SIG-M5 treated with dmso at 0.1 percent for 504 hours (cell line): Measurements from ENCODE around the gene PNMA6E.

Experiments used
- DNase-seq: peaks from one replicate; lab custom pipeline; 2025; ENCODE audit not compliant: unreplicated experiment; lab: John Stamatoyannopoulos, UW

The PNMA6E gene

DNA sequence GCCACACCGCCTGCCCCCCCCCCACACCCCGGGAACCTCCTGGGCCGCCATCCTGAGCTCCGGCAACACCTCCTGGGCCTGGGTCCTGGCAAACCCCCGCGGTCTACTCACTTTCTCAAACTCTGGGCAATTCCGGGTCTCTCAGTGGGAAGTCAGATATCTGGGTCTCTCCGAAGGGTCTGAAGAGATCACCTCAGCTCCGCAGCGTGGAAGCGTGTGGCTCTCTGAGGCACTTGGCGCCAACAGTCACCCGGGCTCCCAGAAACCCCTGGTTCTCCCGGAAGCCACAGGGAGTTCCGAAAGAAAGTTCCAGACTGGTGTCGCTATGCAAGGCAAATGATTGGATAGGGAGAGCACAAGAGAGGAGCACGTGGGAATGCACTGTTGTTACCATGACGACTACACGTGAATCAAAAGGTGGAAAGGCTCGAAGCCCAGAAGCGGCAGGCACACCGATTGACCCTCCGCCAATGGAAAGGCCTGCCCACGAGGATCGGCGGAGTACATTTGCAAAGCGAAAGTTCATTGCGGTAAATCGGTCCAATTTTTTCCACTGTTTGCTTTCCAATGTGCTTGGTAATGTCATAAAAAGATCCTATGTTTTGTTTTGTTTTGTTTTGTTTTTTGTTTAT, at the start of gene PNMA6E:
Gene PNMA6E, minus strand, starts transcription at position 218 of the 632 bp plus-strand sequence. CDS start 2,501 bp downstream, outside the sequence.
- no peak for DNase-seq

DNA sequence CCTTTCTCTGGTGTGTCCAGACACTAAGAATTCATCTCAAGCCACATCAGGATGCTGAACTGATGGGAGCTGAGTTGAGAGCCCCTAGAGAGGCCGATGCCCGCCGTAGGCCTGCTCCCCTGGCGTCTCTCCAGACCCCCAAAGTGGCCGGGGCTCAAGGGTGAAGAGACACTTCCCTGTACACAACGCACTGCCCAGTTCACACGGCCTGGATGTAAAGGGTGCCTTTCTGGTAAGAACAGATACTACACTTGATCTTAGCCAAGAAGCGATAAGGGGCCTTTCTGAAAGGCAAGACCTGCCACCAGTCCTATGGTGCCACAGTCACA, 49.8 kb upstream of the PNMA6E start:
- no peak for DNase-seq

GRCh38 chrX:153450114-153450948, 49.2 kb upstream of the PNMA6E start:
- no peak for DNase-seq

DNA sequence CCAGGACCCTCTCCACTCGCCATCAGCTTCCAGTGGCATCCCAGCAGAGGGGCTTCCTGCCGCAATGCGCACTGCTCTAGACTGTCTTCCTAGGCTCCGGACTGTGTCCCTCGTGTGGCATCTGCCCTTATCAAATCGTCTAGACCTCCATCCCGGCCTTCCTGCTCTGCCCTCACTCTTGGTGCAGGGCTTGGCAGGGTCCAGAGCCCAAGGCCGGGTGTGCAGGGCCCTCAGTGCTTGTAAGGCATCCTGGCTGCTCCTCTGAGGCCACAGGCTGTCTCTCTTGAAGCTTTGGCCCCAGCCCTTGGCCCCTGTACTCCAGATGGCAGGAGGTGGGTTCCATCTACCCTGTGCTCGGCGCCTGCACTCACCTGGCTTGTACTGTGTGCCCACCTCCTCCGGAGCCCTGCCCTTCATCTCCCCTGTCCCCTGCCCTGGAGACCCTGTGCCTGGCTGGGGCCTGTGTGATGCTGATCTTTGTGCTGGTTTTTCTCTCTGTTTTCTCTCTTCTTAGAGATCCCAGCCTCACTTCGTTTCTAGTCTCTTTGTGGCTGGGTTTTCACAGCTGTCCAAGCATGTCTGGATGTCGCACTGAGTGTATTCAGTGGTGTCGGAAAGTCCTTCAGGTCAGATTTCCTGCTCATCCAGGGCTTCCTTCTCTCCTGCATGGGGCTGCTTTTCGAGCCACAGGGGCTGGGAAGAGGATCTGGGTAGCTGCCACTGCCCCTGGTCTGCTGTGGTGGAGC, 48.4 kb upstream of the PNMA6E start:
- DNase-seq = no peak

DNA sequence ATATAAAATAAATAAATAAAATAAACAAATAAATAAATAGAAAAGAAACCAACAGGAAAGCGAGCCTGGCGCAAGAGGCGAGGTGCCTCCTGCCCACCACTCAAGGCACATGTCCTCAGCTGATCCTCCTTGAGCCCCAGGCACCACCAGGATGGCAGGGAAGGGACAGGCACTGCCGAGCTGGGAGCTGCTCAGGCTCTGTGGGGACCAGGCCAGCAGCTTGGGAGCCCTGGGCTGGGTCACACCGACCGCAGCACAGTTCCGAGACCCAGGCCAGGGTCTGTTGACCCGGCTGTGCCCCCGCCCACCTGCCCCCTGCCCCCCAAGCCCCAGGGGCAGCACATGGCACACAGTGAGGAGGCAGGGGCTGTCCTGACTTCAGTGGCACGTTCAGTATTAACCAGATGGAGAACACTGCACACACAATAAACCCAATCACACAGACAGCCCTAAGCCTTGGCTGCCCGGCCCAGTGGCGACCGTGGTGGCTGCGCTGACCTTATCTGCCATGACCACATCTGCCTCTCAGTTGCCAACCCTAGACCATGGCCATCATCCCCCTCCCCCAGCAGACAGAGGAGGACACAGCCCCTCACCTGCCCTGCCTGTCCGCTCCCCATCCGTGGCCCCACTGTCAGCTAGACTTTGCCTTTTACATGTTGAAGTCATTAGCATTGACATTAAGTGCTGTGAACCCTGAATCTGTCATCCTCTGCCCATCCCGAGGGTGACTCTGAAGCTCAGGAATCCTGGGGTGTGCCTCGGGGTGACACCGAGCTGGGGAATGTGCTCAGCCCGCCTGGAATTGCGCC, 47.6 kb upstream of the PNMA6E start:
- DNase-seq = no peak

DNA sequence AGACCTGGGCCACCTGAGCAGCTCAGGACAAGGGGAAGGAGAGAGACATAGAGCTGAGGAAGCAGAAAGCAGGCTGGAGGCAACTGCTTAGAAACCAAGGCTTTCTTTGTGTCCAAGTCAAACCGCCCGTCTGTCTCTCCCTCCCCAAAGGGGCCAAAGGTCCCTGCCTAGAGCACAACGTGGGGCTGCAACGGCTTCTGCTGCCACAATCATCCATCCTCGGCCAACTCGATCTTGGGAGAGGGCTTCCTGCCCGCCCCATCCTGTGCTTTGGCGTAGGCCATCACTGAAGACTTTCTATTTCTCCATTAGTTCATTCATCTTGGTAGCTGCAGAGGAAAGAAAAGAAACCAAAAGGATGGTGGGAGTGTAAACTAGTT, 46.4 kb upstream of the PNMA6E start:
- no peak for DNase-seq

DNA sequence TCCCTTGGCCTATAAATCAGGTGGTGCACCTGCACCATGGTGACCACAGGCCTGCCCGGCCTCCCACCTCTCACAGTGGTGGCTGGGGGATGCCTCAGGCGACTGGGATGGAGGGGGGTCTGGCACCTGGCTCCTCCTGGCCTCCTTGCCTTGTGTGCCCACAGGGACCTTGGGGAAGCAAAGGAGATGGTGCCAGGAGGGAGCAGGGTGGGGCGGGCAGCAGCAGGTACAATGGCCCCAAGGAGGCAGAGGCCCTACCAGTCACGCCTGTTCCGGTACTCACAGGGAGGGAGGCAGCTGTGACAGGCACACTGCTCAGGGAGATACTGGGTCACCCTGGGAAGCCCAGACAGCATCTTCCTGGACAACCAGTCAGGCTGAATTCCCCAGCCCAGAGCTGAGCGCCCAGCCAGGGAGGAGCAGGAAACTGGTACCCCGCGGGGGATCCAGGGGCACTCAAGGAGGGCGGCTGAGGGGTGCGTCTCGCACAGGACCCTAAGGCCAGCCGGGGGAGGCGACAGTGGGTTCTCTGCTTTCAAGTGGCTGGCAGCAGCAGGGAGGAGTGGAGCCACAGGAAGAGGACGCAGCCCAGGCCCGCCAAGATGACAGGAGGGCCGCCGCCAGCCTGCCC, 45.9 kb upstream of the PNMA6E start:
- DNase-seq = no peak

- DNase-seq = no peak
These were observed 45.4 kb upstream of the PNMA6E start for GRCh38 chrX:153446636-153446936.

DNA sequence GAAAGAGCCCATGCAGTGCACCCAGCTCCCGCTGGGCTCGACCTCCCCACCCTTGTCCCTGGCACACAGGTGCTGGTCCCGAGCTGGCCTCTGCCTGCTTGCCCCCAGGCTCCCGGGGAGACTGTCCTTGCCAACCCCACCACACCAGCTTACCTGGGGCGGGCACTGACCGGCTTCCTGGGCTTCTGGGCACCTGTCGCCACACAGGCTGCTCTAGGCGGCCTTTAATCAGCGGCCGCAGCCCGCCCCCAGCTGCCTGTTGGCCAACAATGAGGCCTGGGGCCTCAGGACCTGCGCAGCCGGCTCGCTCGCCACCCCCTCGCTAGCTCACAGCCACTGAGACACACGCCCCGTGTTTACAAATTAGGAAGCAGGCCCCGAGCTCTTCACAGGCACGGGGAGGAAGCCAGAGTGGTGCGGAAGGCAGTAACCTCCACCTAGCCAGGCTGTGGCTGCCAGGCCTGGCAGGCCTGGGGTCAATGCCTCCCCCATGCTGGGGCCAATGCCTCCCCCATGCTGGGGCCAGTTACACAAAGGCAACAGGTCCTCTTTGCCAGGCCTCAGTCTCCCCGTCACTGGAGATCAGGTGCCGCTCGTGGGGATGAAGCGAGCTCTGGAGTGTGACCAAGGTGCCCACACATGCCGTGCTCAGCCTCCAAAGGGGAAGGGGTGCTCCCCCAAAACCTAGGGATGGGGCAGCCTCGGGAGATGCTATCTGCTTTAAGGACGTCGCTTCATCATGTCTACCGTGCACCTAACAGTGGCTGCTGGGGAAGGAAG, 44.9 kb upstream of the PNMA6E start, which contains the start of gene TREX2:
Gene TREX2, minus strand, starts transcription at position 201 of the 780 bp plus-strand sequence. CDS start 626 bp downstream, outside the sequence.
- no peak for DNase-seq

- no peak for DNase-seq
These were observed 44.1 kb upstream of the PNMA6E start for GRCh38 chrX:153445106-153445855.

- DNase-seq = no peak
These were observed 43.3 kb upstream of the PNMA6E start for GRCh38 chrX:153444333-153445011.

DNA sequence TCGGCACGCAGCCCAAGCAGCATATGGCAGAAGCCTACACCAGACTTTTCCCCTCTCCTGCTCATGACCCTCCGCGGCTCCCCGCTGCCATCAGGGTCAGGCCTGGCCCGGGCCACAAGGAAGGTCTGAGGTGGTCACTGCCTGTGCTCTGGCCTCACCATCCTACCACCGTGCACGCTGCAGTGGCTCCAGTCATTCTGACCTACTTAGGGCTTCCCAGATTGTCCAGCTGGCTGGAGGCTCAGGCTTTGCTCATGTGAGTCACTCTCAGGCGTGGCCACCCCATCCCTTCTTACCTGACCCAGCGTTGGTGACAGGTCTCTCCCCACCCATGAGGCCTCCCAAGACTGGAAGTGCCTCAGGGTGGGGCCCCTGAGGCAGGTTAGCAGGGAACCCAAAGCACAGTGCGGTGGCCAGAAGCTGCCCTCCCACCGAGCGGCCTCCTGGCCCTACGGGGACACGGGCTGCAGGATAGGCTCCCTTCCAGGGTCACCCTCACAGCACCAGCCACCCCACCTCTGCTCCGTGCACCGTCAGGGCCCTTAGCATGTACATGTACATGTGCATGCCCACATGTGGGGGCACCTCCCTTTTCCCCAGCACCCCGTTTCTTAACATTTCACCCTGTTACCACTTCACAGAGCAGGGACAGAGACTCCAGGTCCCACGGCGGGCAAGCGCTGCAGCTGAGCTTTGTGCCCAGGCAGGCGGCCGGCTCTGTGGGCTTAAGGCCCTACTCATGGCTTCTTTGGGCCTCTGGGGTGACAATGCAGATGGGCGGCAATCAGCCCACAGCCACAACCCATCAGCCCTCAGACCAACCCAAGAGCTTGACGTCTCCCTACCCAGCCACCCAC, 42.6 kb upstream of the PNMA6E start:
- no peak for DNase-seq

- no peak for DNase-seq
These were observed 41.3 kb upstream of the PNMA6E start for GRCh38 chrX:153442463-153442862.

DNA sequence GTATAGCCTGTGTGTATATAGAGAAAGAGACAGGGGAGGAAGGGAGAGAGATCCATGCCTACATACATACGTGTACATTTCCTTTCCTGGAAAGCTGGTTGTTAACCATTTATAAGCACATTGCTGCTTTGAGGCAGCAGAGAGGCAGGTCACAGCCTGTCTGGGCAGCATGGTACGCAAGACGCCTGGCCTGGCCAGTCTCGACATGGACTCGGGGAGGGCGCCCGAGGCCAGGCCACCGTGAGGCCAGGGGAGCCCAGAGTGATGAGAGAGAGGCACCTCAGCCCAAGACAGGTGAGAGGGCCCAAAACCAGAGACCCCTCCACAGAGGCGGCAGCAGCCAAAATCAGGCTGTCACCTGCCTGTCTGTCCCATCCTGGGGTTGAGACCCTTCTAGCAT, 40.8 kb upstream of the PNMA6E start:
- DNase-seq = no peak

DNA sequence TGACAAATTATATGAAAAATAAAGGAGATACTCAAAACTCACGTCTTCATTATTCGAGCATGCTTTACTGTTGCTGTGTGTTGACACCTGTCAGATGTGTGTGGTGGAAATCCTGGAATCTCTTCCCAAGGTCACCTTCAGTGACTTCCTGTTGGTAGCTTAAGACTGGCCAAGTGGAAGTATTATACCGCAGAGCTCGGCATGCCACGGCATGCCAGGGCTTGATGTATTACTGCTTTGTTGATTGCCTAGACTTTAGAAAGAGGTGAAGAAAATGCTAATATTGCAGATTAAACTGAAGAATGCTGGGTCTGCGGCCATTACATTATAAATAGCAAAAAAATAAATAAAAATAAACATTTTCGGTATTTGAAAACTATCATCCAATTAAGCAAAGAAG, 40.1 kb upstream of the PNMA6E start:
- no peak for DNase-seq

DNA sequence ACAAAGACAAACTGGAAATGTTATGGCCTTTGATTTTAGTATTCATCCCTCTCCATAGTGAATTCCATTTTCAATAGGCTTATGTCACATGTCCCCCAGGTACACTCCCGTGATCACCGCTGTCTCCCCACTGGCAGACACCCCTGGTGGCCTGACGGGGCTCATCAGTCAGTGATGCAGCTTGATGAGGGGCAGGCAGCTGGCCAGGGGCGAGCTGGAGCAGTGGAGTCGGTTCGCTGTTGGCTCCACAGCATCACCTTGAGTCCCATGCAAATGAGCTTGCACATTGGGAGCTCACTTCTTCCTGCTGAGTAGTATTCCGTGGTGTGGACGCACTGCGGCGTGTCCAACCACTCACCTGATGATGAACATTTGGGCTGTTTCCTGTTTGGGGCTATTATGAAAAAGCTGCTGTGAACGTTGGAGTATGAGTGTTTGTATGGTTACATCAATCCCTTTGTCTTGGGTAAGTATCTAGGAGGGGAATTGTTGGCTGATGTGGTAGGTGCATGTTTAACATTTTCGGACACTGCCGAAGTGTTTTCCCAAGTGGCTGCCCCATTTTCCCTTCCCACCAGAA, 39.5 kb upstream of the PNMA6E start:
- DNase-seq = no peak

DNA sequence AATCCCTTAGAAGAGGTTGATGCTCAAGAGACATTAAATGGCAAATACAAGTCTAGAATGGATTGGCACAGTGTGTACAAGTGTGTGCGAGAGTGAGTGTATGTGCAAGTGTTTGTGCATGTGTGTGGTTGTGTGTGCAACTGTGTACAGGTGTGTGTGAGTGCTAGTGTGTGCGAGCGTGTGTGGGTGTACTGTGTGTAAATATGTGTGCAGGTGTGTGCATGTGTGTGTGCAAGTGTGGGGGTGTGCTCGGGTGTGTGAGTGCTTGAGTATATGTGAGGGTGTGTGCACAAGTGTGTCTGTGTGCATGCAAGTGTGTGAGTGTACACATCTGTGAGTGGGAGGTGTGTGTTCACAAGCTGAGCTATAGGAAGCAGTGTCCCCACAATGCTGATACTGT, 38.8 kb upstream of the PNMA6E start:
- no peak for DNase-seq
